ENCODE measurements around the gene TSPAN11.

The TSPAN11 gene

GRCh38 chr12:30930238-30930637 is 3.7 kb downstream of the TSPAN11 start:
- Mint-ChIP-seq H3K27ac (no peak overlapping the region), H3K4me3 (no peak overlapping the region), H3K4me1 (peaks cover 2% of the 10 kb centered on the region), H3K36me3 (ENCODE audit: low read depth) (no peaks in the 10 kb centered on the region), H3K9me3 (no peaks in the 10 kb centered on the region), H3K27me3 (peaks cover 41% of the 10 kb centered on the region)
- ATAC-seq (no peak), DNase-seq (no peak)

GRCh38 chr12:30930641-30931040 is 4.1 kb downstream of the TSPAN11 start:
- H3K9me3 Mint-ChIP-seq = no peaks in the 10 kb centered on the region
- DNase-seq = no peak
- H3K36me3 Mint-ChIP-seq (ENCODE audit: low read depth) = no peaks in the 10 kb centered on the region

GRCh38 chr12:30932881-30933280 is 6.3 kb downstream of the TSPAN11 start:
- no peak overlapping the region for H3K27ac Mint-ChIP-seq
- no peaks in the 10 kb centered on the region for H3K36me3 Mint-ChIP-seq (ENCODE audit: low read depth)
- no peak for DNase-seq
- H3K27me3 Mint-ChIP-seq = peaks cover 20% of the 10 kb centered on the region
- H3K9me3 Mint-ChIP-seq = no peaks in the 10 kb centered on the region
- no peak for ATAC-seq
- H3K4me1 Mint-ChIP-seq = no peaks in the 10 kb centered on the region
- H3K4me3 Mint-ChIP-seq = no peak overlapping the region

More at GRCh38 chr12:30930641-30931040, 4.1 kb downstream of the TSPAN11 start:
- Mint-ChIP-seq H3K4me3 (no peak overlapping the region), H3K4me1 (peaks cover 2% of the 10 kb centered on the region), H3K27me3 (peaks cover 37% of the 10 kb centered on the region), H3K27ac (no peak overlapping the region)
- no peak for ATAC-seq

GRCh38 chr12:30934811-30935210 is 8.3 kb downstream of the TSPAN11 start:
- no peaks in the 10 kb centered on the region for H3K9me3 Mint-ChIP-seq
- no peak overlapping the region for H3K4me3 Mint-ChIP-seq
- no peak for ATAC-seq
- no peak for DNase-seq
- no peaks in the 10 kb centered on the region for H3K4me1 Mint-ChIP-seq
- H3K36me3 Mint-ChIP-seq (ENCODE audit: low read depth) = no peaks in the 10 kb centered on the region
- no peak overlapping the region for H3K27ac Mint-ChIP-seq
- H3K27me3 Mint-ChIP-seq = peaks cover 2% of the 10 kb centered on the region

GRCh38 chr12:30936036-30936435 is 9.5 kb downstream of the TSPAN11 start:
- Mint-ChIP-seq H3K27ac (no peak overlapping the region), H3K36me3 (ENCODE audit: low read depth) (no peaks in the 10 kb centered on the region)

GRCh38 chr12:30939234-30939633 is 12.7 kb downstream of the TSPAN11 start:
- DNase-seq (no peak), ATAC-seq (no peak)
- H3K4me3 Mint-ChIP-seq = no peak overlapping the region
- H3K27me3 Mint-ChIP-seq = no peaks in the 10 kb centered on the region
- H3K4me1 Mint-ChIP-seq = no peaks in the 10 kb centered on the region
- H3K36me3 Mint-ChIP-seq (ENCODE audit: low read depth) = no peaks in the 10 kb centered on the region
- H3K27ac Mint-ChIP-seq = no peak overlapping the region
- H3K9me3 Mint-ChIP-seq = no peaks in the 10 kb centered on the region

More at GRCh38 chr12:30936036-30936435, 9.5 kb downstream of the TSPAN11 start:
- H3K27me3 Mint-ChIP-seq = peaks cover 2% of the 10 kb centered on the region
- H3K9me3 Mint-ChIP-seq = no peaks in the 10 kb centered on the region
- no peak for ATAC-seq
- H3K4me3 Mint-ChIP-seq = no peak overlapping the region
- no peak for DNase-seq
- H3K4me1 Mint-ChIP-seq = no peaks in the 10 kb centered on the region

GRCh38 chr12:30942486-30942885 is 15.9 kb downstream of the TSPAN11 start:
- Mint-ChIP-seq H3K36me3 (ENCODE audit: low read depth) (no peaks in the 10 kb centered on the region), H3K9me3 (no peaks in the 10 kb centered on the region), H3K4me1 (no peaks in the 10 kb centered on the region), H3K27me3 (no peaks in the 10 kb centered on the region), H3K4me3 (no peak overlapping the region), H3K27ac (no peak overlapping the region)
- ATAC-seq (no peak), DNase-seq (no peak)

GRCh38 chr12:30942936-30943335 is 16.4 kb downstream of the TSPAN11 start:
- no peaks in the 10 kb centered on the region for H3K9me3 Mint-ChIP-seq
- no peak for ATAC-seq
- no peaks in the 10 kb centered on the region for H3K27me3 Mint-ChIP-seq
- no peak for DNase-seq
- H3K4me3 Mint-ChIP-seq = no peak overlapping the region
- H3K27ac Mint-ChIP-seq = no peak overlapping the region
- no peaks in the 10 kb centered on the region for H3K4me1 Mint-ChIP-seq
- H3K36me3 Mint-ChIP-seq (ENCODE audit: low read depth) = no peaks in the 10 kb centered on the region

- Mint-ChIP-seq H3K4me3 (no peak overlapping the region), H3K4me1 (no peaks in the 10 kb centered on the region), H3K36me3 (ENCODE audit: low read depth) (no peaks in the 10 kb centered on the region), H3K27ac (no peak overlapping the region), H3K27me3 (peaks cover 5% of the 10 kb centered on the region), H3K9me3 (no peaks in the 10 kb centered on the region)
- no peak for ATAC-seq
- no peak for DNase-seq
These were observed 19.1 kb downstream of the TSPAN11 start for GRCh38 chr12:30945443-30946164.

- peaks cover 6% of the 10 kb centered on the region for H3K27me3 Mint-ChIP-seq
- H3K27ac Mint-ChIP-seq = no peak overlapping the region
- no peaks in the 10 kb centered on the region for H3K9me3 Mint-ChIP-seq
- no peaks in the 10 kb centered on the region for H3K36me3 Mint-ChIP-seq (ENCODE audit: low read depth)
- DNase-seq = no peak
- peaks cover 2% of the 10 kb centered on the region for H3K4me1 Mint-ChIP-seq
- no peak for ATAC-seq
- H3K4me3 Mint-ChIP-seq = no peak overlapping the region
These were observed 25.5 kb downstream of the TSPAN11 start for GRCh38 chr12:30952015-30952414.

- H3K27me3 Mint-ChIP-seq = peaks cover 8% of the 10 kb centered on the region
These were observed 26.7 kb downstream of the TSPAN11 start for GRCh38 chr12:30953257-30953656.

GRCh38 chr12:30953951-30954751 is 27.6 kb downstream of the TSPAN11 start:
- Mint-ChIP-seq H3K9me3 (no peaks in the 10 kb centered on the region), H3K4me1 (peaks cover 2% of the 10 kb centered on the region), H3K36me3 (ENCODE audit: low read depth) (no peaks in the 10 kb centered on the region), H3K4me3 (no peak overlapping the region), H3K27ac (no peak overlapping the region), H3K27me3 (peaks cover 8% of the 10 kb centered on the region)
- ATAC-seq (no peak), DNase-seq (no peak)

More at GRCh38 chr12:30953257-30953656, 26.7 kb downstream of the TSPAN11 start:
- Mint-ChIP-seq H3K9me3 (no peaks in the 10 kb centered on the region), H3K36me3 (ENCODE audit: low read depth) (no peaks in the 10 kb centered on the region), H3K4me3 (no peak overlapping the region), H3K4me1 (peaks cover 2% of the 10 kb centered on the region), H3K27ac (no peak overlapping the region)
- ATAC-seq (no peak), DNase-seq (no peak)

GRCh38 chr12:30955214-30955613 is 28.7 kb downstream of the TSPAN11 start:
- Mint-ChIP-seq H3K27me3 (peaks cover 4% of the 10 kb centered on the region), H3K4me1 (peaks cover 2% of the 10 kb centered on the region), H3K27ac (no peak overlapping the region), H3K9me3 (no peaks in the 10 kb centered on the region), H3K4me3 (no peak overlapping the region), H3K36me3 (ENCODE audit: low read depth) (no peaks in the 10 kb centered on the region)
- no peak for ATAC-seq
- DNase-seq = no peak

GRCh38 chr12:30959110-30959710 is 32.7 kb downstream of the TSPAN11 start:
- no peaks in the 10 kb centered on the region for H3K36me3 Mint-ChIP-seq (ENCODE audit: low read depth)
- no peaks in the 10 kb centered on the region for H3K9me3 Mint-ChIP-seq
- H3K4me1 Mint-ChIP-seq = no peaks in the 10 kb centered on the region
- no peak overlapping the region for H3K27ac Mint-ChIP-seq
- ATAC-seq (no peak), DNase-seq (no peak)
- H3K27me3 Mint-ChIP-seq = peaks cover 4% of the 10 kb centered on the region
- no peak overlapping the region for H3K4me3 Mint-ChIP-seq

GRCh38 chr12:30959778-30960177 is 33.2 kb downstream of the TSPAN11 start:
- DNase-seq (no peak), ATAC-seq (no peak)
- Mint-ChIP-seq H3K27me3 (peaks cover 5% of the 10 kb centered on the region), H3K27ac (no peak overlapping the region), H3K36me3 (ENCODE audit: low read depth) (no peaks in the 10 kb centered on the region), H3K4me3 (no peak overlapping the region), H3K9me3 (no peaks in the 10 kb centered on the region), H3K4me1 (no peaks in the 10 kb centered on the region)

Data from activated naive CD8-positive, alpha-beta T cell treated with anti-CD3 and anti-CD28 coated beads, Interleukin-2, amount 50 U/mL, for 24 hours (primary cell).